HG03432 (cell line): ENCODE measurements around the gene LMAN1L.

Experiments
- ATAC-seq: cut with Tn5 transposase; IDR thresholded peaks from one replicate; pipeline ENCODE4 v1.9.1; 2021; ENCODE audit warnings: mild to moderate bottlenecking, moderate library complexity; ENCODE audit not compliant: unreplicated experiment

LMAN1L gene

DNA sequence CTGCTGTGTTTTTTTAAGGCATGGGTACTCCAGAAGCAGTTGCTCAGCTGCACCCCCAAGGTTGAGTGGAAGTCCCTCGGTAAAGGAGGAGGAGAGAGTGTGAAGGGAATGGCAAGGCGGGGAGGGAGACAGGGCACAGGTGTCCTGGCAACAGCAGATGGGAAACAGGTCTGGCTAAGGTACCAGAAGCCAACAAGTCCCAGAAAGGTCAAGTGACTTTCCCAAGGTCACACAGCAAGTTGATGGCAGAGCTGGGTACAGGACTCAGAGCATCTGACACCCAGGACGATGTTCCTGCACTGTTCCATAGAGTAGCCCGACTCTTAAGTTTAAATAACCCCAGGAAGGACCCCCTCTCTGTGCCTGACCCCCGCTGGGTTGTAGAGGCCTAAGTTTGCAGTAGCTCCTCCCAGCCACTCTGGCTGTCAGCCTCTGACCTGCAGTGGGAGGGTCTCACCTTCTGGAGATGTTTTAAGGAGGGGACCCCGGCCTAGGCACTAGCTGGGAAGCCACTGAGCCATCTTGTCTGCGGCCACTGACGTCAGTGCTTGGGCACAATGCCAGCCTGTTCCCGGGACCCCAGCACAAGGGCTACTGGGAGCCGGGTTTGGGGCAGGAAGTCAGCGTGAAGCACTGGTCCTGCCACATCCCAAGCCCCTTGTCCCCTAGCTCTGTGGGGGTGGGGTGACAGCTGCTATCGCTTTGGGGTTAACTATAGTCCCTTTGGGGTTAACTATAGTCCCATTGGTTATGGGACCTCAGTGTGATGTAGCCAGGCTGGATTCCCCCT lies 20.2 kb upstream of the LMAN1L start:
- no peak for ATAC-seq

DNA sequence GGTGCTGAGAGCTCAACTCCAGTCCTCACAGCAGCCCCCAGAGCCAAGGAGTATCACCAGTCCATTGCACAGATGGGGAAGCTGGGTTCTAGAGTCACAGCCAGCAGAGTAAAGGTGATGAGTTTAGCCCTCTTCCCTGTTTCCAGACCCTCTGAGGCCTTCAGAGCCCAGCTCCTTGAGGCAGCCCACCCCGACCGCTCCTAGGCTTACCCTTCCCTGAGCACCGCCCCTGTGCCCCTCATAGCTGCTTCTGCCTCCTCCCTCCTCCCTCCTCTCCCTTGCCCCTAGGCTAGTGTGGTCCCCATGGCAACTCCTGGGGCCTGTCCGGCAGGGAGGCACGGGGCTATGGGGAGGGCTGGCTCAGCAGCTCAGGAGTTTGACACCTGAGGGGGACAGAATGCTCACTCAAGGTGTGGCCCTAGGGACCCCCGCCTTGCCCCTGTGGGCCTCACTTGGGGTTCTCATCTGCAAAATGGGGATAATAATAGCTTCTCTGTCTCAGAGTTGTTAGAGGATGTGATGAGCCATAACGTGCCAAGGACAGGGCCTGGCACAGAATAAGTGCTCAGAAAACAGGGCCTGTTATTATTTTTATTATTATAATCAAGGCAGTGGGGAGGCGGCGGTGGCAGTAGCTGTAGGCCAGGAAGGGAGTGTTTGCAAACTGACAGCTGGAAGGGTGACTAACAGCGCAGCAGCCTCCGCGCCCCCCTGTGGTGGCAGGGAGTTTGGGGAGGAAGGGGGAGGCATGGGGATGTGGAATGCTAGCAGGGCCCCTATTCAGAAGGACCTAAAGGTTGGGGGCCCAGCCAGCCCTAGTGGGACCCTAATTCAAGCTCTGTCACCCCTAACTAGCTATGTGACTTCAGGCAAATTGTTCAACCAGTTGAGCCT lies 19.3 kb upstream of the LMAN1L start:
- no peak for ATAC-seq

DNA sequence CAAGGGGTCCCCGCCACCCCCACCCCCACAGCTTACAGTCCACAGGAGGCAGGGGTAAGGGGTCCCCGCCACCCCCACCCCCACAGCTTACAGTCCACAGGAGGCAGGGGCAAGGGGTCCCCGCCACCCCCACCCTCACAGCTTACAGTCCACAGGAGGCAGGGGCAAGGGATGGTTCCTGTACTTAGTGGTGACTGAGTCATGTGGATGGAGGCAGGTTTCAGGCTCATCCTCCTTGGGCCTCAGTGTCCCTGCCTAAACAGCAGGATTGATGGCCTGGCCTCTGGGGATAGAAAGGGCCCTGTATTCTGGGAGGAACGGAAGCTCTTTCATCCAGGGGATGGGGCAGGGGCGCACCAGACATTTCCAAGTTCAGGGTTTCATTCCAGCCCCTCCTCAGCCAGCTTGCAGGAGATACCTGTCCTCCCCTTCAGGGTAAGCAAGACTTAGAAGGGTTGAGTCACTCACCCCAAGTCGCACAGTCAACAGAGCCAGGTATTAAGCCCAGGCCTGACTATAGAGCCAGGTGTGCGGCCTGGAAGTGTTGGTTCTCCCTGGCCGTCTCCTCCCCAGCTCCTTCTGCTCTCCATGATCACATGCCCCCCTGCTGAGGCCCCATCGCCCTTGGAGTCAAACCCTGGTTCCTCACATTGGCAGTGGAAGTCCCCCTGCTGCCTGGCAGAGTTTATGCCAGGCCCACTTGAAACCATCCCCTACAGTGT lies 18.2 kb upstream of the LMAN1L start:
- no peak for ATAC-seq

DNA sequence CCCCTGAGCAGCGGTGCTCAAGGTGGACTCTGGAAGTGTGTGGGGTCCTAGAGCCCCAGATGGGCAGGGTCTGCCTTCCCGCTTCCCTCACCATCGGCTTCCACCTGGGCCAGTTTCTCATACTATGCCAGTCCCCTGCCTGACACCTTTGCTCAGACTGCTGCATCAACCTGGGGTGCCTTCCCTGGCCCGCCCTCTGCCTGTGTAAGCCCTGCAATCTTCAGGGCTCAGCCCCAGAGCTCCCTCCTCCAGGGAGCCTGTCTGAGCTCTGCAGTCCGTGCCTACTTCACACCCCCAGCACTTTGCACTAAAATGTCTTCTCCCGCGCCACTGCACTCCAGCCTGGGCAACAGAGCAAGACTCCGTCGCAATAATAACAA lies 17.7 kb upstream of the LMAN1L start:
- no peak for ATAC-seq

DNA sequence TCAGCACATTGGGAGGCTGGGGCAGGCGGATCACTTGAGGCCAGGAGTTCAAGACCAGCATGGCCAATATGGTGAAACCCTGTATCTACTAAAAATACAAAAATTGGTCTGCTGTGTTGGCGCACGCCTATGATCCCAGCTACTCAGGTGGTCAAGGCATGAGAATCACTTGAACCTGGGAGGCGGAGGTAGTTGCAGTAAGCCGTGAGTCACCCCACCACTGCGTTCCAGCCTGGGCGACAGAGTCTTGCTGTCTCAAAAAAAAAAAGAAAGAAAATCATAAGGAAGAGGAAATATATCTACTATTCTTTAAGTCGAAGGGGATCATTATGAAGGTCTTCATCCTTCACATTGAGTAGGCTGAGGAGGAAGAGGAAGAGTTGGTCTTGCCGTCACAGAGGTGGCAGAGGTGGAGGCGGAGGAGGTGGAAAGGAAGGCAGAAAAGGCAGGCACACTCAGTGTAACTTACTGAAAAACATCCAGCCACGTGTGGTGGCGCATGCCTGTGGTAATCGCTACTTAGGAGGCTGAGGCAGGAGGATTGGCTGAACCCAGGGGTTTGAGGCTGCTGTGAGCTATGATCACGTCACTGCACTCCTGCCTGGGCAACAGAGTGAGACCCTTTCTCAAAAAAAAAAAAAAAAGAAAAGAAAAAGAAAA lies 16.5 kb upstream of the LMAN1L start:
- no peak for ATAC-seq

DNA sequence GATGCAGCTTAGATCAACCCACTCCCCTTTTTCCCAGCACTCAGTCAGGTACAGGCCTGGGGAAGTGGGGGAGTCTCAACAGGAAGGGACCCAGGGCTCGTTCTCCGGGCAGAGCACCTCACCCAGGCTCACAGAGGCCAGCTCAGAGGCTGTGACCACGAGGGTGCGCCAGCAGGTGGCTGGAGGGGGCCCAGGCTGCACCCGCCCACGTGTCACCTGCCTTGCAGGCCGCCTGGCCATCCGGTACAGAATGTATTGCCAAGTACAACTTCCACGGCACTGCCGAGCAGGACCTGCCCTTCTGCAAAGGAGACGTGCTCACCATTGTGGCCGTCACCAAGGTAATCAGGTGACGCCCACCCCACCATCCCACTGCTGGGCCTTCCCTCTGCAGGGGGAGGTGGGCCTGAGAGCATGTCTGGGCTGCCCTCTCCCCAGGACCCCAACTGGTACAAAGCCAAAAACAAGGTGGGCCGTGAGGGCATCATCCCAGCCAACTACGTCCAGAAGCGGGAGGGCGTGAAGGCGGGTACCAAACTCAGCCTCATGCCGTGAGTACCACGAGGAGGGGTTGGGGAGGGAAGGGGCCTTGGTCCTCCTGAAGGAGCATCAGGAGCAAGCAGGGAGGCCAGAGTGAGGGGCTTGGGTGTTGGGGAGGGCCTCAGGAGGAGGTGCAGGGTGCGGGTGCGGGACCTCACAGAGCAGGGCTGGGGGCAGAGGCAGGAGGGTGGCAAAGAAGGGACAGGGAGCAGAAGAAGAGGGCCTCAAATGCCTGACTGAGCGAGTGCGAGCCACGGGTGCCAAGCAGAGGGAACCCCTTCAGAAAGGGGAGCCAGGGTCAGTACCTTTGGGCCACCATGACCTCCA lies 14.0 kb upstream of the LMAN1L start:
- ATAC-seq, result peak; percentile 36

DNA sequence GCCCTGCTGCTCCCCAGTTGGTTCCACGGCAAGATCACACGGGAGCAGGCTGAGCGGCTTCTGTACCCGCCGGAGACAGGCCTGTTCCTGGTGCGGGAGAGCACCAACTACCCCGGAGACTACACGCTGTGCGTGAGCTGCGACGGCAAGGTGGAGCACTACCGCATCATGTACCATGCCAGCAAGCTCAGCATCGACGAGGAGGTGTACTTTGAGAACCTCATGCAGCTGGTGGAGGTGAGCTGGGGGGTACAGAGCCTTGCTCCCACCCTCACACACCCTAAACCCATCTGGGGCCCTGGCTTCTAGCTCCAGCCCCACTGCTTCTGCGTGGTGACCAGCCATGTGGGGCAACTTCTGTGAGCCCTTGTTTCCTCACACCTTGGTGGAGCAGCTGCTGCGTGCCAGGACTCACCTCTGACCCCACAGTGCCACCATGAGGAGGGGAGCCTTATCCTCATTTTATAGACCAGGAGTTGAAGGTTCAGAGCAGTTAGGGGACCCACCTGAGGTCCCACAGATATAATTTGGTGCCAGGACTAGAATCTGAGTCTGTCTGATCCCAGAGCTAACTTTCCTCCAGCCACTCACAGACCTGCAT lies 13.3 kb upstream of the LMAN1L start:
- no peak for ATAC-seq

DNA sequence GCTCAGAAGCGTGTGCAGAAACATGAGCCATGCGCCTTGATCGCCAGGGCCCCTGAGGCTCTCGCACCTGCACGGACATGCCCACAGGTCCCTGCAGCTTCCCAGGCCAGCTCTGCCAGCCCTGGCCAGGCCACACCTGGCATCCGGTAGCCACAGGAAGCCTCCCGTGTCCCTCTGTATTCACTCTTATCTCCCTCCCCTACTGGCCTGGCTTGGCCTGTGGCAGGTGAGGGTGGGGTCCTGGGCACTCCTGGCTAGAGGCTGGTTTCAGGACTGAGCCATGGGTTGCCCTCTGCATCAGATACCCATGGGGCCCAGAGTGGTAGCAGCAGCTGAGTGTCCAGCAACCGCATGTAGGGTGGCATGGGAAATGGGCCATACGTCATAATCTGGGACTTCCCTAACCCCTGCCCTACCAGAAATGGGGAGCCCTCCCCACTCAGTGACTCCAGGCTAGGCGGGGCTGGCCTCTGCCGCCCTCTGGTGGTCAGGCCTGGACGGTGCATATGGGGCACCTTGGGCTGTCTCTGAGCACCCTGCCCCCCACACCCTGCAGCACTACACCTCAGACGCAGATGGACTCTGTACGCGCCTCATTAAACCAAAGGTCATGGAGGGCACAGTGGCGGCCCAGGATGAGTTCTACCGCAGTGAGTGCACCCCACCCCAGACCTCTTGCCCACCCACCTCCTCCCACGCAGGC lies 12.6 kb upstream of the LMAN1L start:
- peak; percentile 68 for ATAC-seq

DNA sequence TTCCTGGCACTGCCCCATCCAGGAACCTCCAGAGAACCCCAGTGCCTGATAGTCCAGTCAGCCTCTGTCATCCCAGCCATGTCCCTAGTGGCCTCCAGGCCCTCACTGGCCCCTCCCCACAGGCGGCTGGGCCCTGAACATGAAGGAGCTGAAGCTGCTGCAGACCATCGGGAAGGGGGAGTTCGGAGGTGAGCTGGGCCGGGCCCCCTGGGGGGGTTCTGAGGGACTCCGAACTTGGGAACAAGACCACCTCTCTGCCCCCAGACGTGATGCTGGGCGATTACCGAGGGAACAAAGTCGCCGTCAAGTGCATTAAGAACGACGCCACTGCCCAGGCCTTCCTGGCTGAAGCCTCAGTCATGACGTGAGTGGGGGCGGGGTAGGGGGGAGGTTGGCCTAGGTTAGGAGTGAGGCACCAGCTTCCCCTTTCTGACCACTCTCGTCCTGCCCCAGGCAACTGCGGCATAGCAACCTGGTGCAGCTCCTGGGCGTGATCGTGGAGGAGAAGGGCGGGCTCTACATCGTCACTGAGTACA lies 12.0 kb upstream of the LMAN1L start:
- ATAC-seq, result no peak

DNA sequence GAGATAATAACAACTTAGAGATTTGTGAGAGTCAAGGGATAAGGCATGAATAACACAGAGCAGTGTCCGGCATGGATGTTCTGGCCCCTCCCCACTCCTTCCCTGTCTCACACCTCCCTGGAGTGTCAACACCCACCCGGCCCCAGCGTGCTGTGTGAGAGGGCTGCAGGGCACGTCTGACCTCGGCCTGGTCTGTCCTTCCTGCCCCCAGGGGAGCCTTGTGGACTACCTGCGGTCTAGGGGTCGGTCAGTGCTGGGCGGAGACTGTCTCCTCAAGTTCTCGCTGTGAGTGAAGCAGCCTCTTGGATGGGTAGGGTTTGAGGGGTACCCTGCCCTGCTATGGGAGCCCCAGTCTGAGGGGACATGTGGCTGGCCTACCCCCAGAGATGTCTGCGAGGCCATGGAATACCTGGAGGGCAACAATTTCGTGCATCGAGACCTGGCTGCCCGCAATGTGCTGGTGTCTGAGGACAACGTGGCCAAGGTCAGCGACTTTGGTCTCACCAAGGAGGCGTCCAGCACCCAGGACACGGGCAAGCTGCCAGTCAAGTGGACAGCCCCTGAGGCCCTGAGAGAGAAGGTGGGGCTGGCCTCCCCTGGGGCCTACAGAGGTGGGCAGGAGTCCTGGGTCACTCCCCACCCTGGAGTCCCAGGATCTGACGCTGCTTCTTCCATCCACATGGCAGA lies 11.2 kb upstream of the LMAN1L start:
- ATAC-seq, result no peak

DNA sequence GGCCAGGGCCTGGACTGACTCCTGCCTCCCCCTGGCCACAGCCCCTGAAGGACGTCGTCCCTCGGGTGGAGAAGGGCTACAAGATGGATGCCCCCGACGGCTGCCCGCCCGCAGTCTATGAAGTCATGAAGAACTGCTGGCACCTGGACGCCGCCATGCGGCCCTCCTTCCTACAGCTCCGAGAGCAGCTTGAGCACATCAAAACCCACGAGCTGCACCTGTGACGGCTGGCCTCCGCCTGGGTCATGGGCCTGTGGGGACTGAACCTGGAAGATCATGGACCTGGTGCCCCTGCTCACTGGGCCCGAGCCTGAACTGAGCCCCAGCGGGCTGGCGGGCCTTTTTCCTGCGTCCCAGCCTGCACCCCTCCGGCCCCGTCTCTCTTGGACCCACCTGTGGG lies 10.3 kb upstream of the LMAN1L start:
- no peak for ATAC-seq

DNA sequence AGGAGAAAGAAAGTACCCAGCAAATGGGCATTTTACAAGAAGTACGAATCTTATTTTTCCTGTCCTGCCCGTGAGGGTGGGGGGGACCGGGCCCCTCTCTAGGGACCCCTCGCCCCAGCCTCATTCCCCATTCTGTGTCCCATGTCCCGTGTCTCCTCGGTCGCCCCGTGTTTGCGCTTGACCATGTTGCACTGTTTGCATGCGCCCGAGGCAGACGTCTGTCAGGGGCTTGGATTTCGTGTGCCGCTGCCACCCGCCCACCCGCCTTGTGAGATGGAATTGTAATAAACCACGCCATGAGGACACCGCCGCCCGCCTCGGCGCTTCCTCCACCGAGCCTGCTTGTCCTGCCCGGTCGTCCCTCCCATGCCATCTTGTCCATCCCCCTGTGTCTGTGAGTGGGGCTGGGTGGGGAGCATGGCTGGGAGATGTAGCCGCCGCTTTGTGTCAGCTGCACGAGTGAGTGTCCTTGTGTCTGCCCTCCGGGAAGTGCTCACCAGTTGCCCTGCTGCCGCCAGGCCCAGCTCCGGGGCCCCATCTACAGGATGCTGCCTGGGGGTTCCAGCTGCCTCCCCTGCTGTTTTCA lies 9.7 kb upstream of the LMAN1L start:
- ATAC-seq, result no peak

DNA sequence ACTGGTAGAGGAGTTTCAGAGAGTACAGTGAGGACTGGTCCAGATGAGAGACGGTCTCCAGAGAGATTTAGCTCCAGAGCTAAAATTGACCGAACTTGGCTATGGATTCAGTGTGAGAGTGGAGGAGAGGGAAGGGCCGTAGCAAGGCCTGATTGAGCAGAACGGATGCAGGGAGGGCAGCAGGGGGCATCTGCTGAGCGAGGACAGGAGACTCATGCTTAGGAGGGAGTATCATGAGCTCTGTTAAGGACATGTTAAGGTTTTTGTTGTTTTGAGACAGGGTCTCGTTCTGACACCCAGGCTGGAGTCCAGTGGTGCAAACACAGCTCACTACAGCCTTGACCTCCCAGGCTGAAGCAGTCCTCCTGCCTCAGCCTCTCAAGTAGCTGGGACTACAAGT lies 7.7 kb upstream of the LMAN1L start:
- no peak for ATAC-seq

DNA sequence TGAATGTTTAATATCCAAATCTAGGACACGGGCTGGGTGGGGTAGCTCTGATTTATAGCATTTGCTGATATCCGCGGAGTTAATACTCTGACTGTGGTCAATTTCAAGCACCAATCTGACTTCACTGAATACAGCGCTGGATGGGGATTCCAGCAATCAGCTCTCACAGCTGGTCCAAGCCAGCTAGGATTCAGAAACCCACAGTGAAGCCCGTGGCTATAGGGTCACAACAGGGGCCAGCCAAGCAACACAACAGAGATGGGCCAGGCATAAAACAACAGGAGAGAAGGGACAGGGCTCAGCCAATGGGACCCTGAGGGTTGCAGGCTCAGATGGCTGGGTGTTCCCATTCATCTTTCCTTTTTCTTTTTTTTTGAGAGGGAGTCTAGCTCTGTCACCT lies 5.4 kb upstream of the LMAN1L start:
- no peak for ATAC-seq

DNA sequence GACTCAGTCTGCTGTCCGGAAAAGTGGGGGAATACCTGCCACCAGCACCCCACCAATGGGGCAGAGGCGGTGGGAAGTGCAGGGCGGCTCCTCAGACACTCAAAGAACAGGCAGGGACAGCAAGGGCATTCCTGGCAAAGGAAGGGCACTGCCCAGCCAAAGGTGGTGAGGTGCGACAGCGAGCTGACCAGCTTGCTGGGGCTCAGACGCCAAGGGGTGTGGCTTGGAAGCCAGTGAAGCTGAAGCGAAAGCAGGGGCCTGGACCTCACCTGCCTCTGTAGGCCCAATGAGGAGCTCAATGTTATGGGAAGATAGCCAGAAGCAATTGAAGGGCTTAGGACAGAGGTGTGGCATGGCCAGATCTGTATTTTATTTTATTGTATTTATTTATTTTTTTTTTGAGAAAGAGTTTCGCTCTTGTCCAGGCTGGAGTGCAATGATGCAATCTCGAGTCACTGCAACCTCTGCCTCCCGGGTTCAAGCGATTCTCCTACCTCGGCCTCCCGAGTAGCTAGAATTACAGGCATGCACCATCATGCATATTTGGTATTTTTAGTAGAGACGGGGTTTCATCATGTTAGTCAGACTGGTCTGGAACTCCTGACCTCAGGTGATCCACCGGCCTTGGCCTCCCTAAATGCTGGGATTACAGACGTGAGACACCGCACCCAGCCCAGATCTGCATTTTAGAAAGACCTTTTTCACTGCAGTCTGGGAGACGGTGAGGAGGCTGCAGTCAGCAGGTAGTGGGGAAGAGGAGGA lies 4.4 kb upstream of the LMAN1L start:
- no peak for ATAC-seq

DNA sequence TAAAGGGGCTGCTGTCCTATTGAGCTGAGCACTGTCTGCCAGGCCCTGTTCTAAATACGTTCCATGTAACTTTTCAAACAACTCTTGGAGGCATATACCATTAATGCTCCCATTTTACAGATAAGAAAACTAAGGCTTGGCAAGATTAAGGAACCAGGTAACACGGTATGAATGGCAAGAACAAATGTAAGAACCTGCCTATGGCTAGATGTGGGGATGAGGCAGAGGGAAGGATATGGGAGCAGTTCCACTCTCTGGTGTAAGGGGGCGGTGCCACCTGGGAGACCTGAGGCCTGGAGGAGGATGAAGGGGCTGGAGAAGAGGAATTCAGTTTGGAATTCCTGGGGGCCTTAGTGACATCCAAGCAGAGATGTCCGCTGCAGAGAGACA lies 3.8 kb upstream of the LMAN1L start:
- ATAC-seq, result no peak

DNA sequence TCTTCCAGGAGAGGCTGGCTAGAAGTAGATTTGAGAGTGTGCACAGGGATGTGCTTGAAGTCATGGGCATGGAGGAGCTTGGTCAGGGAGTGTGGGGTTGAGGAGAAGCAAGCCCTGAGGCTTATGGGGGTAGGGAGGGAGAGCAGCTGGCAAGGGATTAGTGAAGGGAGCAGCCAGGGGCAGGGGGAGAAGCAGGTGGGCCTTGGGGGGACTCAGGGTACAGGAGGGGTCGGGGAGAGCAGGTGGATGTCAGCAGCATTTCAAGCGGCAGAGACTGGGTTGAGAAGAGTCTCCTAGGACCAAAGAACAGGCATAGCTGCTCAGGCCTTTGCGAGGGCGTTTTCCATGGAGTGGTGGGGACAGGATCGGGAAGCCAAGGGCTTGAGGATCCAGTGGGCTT lies 3.4 kb upstream of the LMAN1L start:
- ATAC-seq, result no peak
